22Rv1 (cell line): ENCODE data around the gene GASK1B.

Experiments
- CTCF ChIP-seq: fragments of 450-650 bp; IDR thresholded peaks from 2 replicates; pipeline ENCODE4 v1.5.1; 2017; ENCODE audit warnings: mild to moderate bottlenecking
- ZFX ChIP-seq: fragments of 450-650 bp; IDR thresholded peaks from 2 replicates; pipeline ENCODE4 v1.6.1; 2017; ENCODE audit warnings: antibody characterized with exemption, borderline replicate concordance

- TF ChIP-seq CTCF: no peak
- TF ChIP-seq ZFX: no peak
Measured at GRCh38 chr4:158169506-158169905, 3.3 kb downstream of the GASK1B start.
